ENCODE measurements around the gene FPR2.

DNA sequence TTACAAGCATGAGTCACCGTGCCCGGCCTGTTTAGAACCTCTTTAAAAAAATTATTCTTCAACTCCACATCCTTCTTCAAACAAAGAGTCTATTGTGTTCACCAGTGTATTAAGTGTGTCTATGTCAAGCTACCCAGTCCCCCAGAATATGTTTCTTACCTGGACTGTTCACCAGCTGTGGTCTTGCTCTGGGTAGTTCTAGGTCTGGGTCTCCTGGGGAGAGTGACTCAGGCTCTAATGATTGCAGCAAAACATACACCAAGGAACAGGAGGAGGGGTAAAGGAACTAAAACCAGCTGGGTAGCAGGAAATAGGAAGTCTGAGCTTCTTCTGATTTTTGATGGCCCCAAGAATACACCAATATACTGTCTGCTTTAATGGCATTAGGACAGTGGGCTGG is 9.3 kb upstream of the FPR2 start, which contains the start of gene FPR1:
- TF ChIP-seq, protein P1, sequence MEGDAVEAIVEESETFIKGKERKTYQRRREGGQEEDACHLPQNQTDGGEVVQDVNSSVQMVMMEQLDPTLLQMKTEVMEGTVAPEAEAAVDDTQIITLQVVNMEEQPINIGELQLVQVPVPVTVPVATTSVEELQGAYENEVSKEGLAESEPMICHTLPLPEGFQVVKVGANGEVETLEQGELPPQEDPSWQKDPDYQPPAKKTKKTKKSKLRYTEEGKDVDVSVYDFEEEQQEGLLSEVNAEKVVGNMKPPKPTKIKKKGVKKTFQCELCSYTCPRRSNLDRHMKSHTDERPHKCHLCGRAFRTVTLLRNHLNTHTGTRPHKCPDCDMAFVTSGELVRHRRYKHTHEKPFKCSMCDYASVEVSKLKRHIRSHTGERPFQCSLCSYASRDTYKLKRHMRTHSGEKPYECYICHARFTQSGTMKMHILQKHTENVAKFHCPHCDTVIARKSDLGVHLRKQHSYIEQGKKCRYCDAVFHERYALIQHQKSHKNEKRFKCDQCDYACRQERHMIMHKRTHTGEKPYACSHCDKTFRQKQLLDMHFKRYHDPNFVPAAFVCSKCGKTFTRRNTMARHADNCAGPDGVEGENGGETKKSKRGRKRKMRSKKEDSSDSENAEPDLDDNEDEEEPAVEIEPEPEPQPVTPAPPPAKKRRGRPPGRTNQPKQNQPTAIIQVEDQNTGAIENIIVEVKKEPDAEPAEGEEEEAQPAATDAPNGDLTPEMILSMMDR (IDR thresholded peaks at IDR 0.05), result no peak
- no peak for TF ChIP-seq POLR2A (IDR thresholded peaks at IDR 0.05)
- TF ChIP-seq POLR2AphosphoS5 (IDR thresholded peaks at IDR 0.05), result no peak
- no peak for TF ChIP-seq EP300 (IDR thresholded peaks at IDR 0.05; ENCODE audit: low read depth)
